Vagina (tissue), 2 donors: Measurements from ENCODE around the gene PRR30. TPM values are rescaled to one million over a fixed set of nuclear protein-coding genes. Genes with fewer than 3 reads are reported as not detected.

Experiments
- DNase-seq, 2 donors: peaks; one replicate each; pipeline ENCODE4 v3.0.0-alpha.2; 2017; ENCODE audit errors: extremely low spot score in 2 of 2
- H3K27ac ChIP-seq: fragments of 200-600 bp; sonication (generic); one replicate; pipeline ENCODE4 v1.5.1; 2019
- H3K27me3 ChIP-seq: fragments of 200-600 bp; sonication (generic); one replicate; pipeline ENCODE4 v1.5.1; 2019
- H3K36me3 ChIP-seq, 2 donors: fragments of 200-600 bp; sonication (generic); one replicate each; pipeline ENCODE4 v1.5.1; 2017 to 2019
- H3K4me1 ChIP-seq: fragments of 200-600 bp; sonication (generic); one replicate; pipeline ENCODE4 v1.5.1; 2019
- H3K4me3 ChIP-seq, 2 donors: fragments of 200-600 bp; sonication (generic); 1 replicate in 1 of 2; 2 replicates in 1 of 2; pipeline ENCODE4 v1.5.1; 2016 to 2019
- H3K9me3 ChIP-seq: fragments of 200-600 bp; sonication (generic); one replicate; pipeline ENCODE4 v1.5.1; 2019
- CTCF ChIP-seq, 3 experiments: fragments of 450-650 bp in 2 of 3; fragments of 200-600 bp in 1 of 3; sonication (generic) in 1 of 3; IDR thresholded peaks; one replicate each; pipeline ENCODE4 v1.5.1; 2017 to 2019; ENCODE audit warnings: antibody characterized with exemption in 3 of 3, mild to moderate bottlenecking in 2 of 3, moderate library complexity in 2 of 3
- POLR2A ChIP-seq, 2 donors: fragments of 450-650 bp; IDR thresholded peaks; one replicate each; pipeline ENCODE4 v1.6.1; 2017; ENCODE audit warnings: antibody characterized with exemption in 2 of 2, mild to moderate bottlenecking in 2 of 2, moderate library complexity in 2 of 2
- POLR2AphosphoS5 ChIP-seq, 2 donors: sonication (generic); formaldehyde crosslinking; IDR thresholded peaks; one replicate each; pipeline ENCODE4 v1.9.0; 2017; ENCODE audit warnings: antibody characterized with exemption in 2 of 2, mild to moderate bottlenecking in 2 of 2, low read depth in 1 of 2; ENCODE audit not compliant: insufficient read depth in 1 of 2
- intact Hi-C: fragments of 100-400 bp; cut with DNase I; formaldehyde crosslinking; loops from one replicate; pipeline ENCODE4 v1.15.1; 2023
- total RNA-seq: library from RNA; depleted of rRNA; stranded (reverse); fragments of >200 nt; gene quantifications from one replicate; pipeline ENCODE4 v1.2.3, GENCODE V29; 2016

Gene PRR30
- total RNA-seq, 1 donor from 2014 or later: not detected

- Histone ChIP-seq H3K27ac (no peak overlapping the region), H3K4me1 (no peaks in the 10 kb centered on the region), H3K4me3 (no peak overlapping the region), H3K36me3 (no peaks in the 10 kb centered on the region), H3K27me3 (no peaks in the 10 kb centered on the region), H3K9me3 (no peaks in the 10 kb centered on the region)
- no peak for TF ChIP-seq POLR2AphosphoS5 (IDR thresholded peaks at IDR 0.05; ENCODE audit: insufficient read depth in 1 of 2, low read depth in 1 of 2)
- no peak for TF ChIP-seq POLR2A (IDR thresholded peaks at IDR 0.05)
- no peak for TF ChIP-seq CTCF (IDR thresholded peaks at IDR 0.05)
- no peak for DNase-seq
- intact Hi-C loops: no loop called here
Measured at GRCh38 chr2:27164960-27165763, 26.0 kb upstream of the PRR30 start.

- no peak overlapping the region for H3K4me3 ChIP-seq
- TF ChIP-seq POLR2AphosphoS5 (IDR thresholded peaks at IDR 0.05; ENCODE audit: insufficient read depth in 1 of 2, low read depth in 1 of 2): no peak
- no peak for TF ChIP-seq POLR2A (IDR thresholded peaks at IDR 0.05)
- no peak for TF ChIP-seq CTCF (IDR thresholded peaks at IDR 0.05)
- no peaks in the 10 kb centered on the region for H3K27me3 ChIP-seq
- no peaks in the 10 kb centered on the region for H3K4me1 ChIP-seq
- H3K27ac ChIP-seq: no peak overlapping the region
- intact Hi-C loops: no loop called here
- H3K36me3 ChIP-seq: no peaks in the 10 kb centered on the region
- DNase-seq: no peak
- H3K9me3 ChIP-seq: no peaks in the 10 kb centered on the region
Measured at GRCh38 chr2:27162151-27163121, 23.2 kb upstream of the PRR30 start.

- Histone ChIP-seq H3K27me3 (no peaks in the 10 kb centered on the region), H3K27ac (no peak overlapping the region), H3K9me3 (no peaks in the 10 kb centered on the region), H3K4me1 (peaks cover under 1% of the 10 kb centered on the region), H3K4me3 (no peak overlapping the region), H3K36me3 (no peaks in the 10 kb centered on the region)
- no peak for TF ChIP-seq CTCF (IDR thresholded peaks at IDR 0.05)
- TF ChIP-seq POLR2AphosphoS5 (IDR thresholded peaks at IDR 0.05; ENCODE audit: insufficient read depth in 1 of 2, low read depth in 1 of 2): no peak
- DNase-seq: no peak
- intact Hi-C loops: no loop called here
Measured at GRCh38 chr2:27160191-27160590, 21.0 kb upstream of the PRR30 start.

GRCh38 chr2:27159271-27159670 is 20.1 kb upstream of the PRR30 start:
- H3K27me3 ChIP-seq: no peaks in the 10 kb centered on the region
- intact Hi-C loops: no loop called here
- H3K9me3 ChIP-seq: no peaks in the 10 kb centered on the region
- no peak overlapping the region for H3K4me3 ChIP-seq
- H3K36me3 ChIP-seq: no peaks in the 10 kb centered on the region
- no peak for DNase-seq
- no peak overlapping the region for H3K27ac ChIP-seq
- peaks cover 10% of the 10 kb centered on the region for H3K4me1 ChIP-seq
- TF ChIP-seq POLR2AphosphoS5 (IDR thresholded peaks at IDR 0.05; ENCODE audit: insufficient read depth in 1 of 2, low read depth in 1 of 2) (no peak), CTCF (IDR thresholded peaks at IDR 0.05) (no peak), POLR2A (IDR thresholded peaks at IDR 0.05) (no peak)
